Stimulated activated CD4-positive, alpha-beta T cell treated with anti-CD3 and anti-CD28 coated beads, Interleukin-2, amount 100 ng/mL, for 48 hours (primary cell): ENCODE results near the gene SRSF8.
"Not testable (repeated sequence)": the region's sequence is repeated elsewhere in the genome, so short reads cannot be mapped to it uniquely, and the experiment has no call there.

Experiments used
- DNase-seq, 2 donors: peaks; one replicate each; pipeline ENCODE4 v3.0.0-alpha.2; 2020

SRSF8 gene

DNA sequence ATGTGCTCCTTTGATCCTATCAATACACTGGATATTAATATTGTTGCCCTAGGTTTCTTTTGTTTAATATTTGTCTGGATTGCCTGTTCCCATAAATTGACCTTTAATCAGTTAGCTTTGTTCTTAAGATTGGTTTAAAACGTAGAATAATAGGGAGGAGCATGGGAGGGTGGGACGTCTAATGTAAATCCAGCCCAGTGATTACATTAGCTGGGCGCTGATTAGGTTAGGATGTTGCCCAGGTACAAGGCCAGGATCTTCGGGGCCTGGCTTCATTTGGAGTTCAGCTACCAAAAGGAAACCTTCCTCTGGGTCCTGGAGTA, at the start of gene SRSF8:
TSS of gene SRSF8 (plus strand) at position 204 of the 323 bp plus-strand sequence. CDS start 308 bp downstream, outside the sequence.
- DNase-seq, result no peak

- not testable (repeated sequence) for DNase-seq
Measured at GRCh38 chr11:95021468-95021867, 45.3 kb upstream of the SRSF8 start.

- DNase-seq, result no peak
Measured at GRCh38 chr11:95024958-95025357, 41.8 kb upstream of the SRSF8 start, which contains the start of gene KDM4E. TSS of gene KDM4E (plus strand) at chr11:95025258. CDS start at chr11:95025558, 300 bp downstream.

- not testable (repeated sequence) for DNase-seq
Measured at GRCh38 chr11:95025594-95025993, 41.1 kb upstream of the SRSF8 start.

DNA sequence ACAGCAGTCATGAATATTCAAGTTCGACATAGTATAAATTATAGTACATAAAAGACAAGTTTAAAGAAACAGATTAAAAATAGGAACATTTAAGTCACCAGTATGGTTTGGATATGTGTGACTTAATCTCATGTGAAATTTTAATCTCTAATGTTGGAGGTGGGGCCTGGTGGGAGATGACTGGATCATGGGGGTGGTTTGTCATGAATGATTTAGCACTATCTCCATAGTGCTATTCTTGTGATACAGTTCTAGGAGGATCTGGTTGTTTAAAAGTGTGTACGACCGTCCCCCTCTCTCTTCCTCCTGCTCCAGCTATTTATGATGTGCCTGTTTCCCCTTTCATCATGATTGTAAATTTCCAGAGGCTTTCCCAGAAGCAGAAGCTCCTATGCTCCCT, 38.4 kb upstream of the SRSF8 start:
- DNase-seq, result no peak

GRCh38 chr11:95033051-95033450, 33.7 kb upstream of the SRSF8 start:
- DNase-seq, result no peak

- no peak for DNase-seq
Measured at GRCh38 chr11:95035316-95035715, 31.4 kb upstream of the SRSF8 start.

DNA sequence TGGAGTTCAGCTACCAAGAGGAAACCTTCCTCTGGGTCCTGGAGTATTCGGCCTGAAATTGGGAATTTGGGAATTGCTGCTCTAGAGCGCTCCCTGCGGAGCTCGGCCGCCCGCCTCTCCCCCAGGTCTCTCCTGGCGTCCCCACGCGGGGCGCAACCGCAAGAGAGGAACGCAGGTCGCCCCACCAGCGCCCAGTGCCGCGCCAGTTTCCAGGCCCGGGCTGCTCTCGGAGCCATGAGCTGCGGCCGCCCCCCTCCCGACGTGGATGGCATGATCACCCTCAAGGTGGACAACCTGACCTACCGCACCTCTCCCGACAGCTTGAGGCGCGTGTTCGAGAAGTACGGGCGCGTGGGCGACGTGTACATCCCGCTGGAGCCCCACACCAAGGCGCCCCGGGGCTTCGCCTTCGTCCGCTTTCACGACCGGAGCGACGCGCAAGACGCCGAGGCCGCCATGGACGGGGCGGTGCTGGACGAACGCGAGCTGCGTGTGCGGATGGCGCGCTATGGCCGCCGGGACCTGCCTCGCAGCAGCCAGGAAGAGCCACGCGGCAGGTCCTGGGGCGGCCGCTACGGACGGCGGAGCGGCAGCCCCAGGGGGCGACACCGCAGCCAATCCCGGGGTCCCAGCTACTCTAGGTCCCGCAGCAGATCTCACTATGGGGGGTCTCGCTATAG, 29.2 kb upstream of the SRSF8 start:
- DNase-seq, result peak in 1 of 2 donors; percentile 6

DNA sequence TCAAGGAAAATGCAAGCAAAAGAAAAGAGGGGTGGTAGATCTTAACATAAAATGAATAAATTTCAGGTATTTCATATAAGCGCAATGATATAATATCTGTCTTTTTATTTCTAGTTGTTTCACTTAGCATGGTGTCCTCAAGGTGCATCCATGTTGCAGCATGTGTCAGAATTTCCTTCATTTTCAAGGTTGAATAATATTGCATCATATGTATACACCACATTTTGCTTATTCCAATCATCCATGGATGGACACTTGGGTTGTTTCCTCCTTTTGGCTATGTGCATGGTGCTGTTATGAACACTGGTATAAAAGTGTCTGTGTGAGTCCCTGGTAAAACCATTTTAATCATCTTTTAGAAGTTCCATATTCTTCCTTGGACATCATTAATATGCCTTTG, 24.5 kb upstream of the SRSF8 start:
- no peak for DNase-seq

GRCh38 chr11:95042906-95043305, 23.8 kb upstream of the SRSF8 start:
- DNase-seq, result no peak

DNA sequence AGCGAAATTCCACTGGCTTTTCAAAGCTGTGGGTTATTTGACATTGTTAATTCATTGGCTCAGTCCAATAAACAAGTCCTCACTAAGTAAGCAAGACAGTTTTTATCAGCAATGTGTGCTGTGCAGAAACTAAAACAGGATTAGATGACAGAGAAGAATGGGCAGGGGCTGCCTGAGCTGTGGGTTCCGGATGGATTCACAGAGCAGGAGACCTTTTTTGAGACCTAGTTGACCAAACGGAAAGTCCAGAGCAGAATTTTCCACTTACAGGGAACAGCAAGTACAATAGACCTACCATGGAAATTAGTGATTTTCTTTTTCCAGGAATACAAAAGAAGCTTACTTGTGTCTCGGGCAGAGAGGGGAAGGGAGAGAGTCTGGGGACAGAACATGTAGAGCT, 22.7 kb upstream of the SRSF8 start:
- no peak for DNase-seq

- DNase-seq, result no peak
Measured at GRCh38 chr11:95045812-95046211, 20.9 kb upstream of the SRSF8 start.

DNA sequence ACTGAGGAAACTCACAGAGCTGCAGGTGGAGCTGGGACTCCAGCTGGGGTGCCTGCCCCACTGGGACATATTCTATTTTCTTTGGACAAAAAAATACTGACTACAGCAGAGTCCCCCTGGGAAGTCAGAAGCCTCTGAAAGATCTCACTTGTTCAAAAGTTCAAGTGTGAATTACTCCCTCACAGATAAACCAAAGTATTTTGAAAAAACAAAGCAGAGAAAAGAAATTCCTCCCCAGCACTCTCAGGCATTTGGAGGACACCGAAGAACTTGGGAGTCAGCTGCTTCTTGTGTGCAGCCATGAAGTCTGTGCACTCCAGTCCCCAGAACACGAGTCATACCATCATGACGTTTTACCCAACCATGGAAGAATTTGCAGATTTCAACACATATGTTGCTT, 17.6 kb upstream of the SRSF8 start, which contains the start of gene KDM4F:
TSS of gene KDM4F (plus strand) at position 301 of the 400 bp plus-strand sequence.
- not testable (repeated sequence) for DNase-seq

DNA sequence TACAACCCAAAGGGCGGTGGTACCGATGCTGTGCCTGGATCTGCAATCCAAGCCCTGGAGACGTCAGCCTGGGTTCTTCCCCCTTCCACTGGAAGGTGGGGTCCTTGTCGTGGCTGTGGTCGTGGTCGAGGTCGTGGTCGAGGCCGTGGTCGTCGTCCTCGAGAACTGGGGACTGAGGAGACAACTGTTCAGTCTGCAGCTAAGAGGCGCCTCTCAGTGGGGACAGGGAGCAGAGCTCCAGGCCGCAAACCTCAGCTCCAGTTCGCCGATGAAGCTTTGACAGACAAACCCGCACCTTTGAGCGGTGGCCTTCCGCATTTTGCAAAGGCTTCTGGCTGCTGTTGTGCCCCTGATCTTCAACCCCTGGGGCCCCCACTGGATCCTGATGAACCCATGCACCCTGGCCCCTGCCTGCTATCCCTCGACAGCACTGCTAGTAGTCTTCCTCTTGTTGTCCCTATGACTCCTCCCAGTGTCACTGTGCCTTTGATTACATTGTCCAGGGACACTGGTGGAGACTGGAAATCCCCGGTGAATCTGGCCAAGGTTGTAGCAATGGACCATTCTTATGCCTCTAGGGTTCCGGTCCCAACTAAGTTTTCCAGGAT, 16.0 kb upstream of the SRSF8 start:
- no peak for DNase-seq

GRCh38 chr11:95054356-95054755, 12.4 kb upstream of the SRSF8 start:
- DNase-seq, result no peak

GRCh38 chr11:95055283-95055897, 11.3 kb upstream of the SRSF8 start:
- no peak for DNase-seq

- DNase-seq, result no peak
Measured at GRCh38 chr11:95057959-95058358, 8.8 kb upstream of the SRSF8 start.

DNA sequence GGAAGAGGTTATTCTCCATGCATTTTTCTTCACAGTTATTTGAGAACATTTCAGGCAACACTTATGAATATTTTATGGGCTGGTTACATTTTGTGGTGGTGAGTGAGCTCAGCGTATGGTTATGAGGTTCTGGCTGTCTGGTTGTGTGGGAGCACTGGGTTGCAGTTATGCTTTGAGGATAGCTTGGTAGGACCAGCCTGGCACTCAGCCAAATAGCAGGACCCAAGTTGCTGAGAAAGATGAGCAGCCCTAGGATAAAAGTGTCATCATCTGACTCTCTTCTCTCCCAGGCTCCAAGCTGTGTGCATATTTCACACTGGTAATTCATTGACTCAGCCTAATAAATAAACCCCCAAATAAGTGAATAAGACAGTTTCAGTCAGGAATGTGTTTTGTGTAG, 8.1 kb upstream of the SRSF8 start:
- no peak for DNase-seq

- DNase-seq, result no peak
Measured at GRCh38 chr11:95059046-95059445, 7.7 kb upstream of the SRSF8 start.

DNA sequence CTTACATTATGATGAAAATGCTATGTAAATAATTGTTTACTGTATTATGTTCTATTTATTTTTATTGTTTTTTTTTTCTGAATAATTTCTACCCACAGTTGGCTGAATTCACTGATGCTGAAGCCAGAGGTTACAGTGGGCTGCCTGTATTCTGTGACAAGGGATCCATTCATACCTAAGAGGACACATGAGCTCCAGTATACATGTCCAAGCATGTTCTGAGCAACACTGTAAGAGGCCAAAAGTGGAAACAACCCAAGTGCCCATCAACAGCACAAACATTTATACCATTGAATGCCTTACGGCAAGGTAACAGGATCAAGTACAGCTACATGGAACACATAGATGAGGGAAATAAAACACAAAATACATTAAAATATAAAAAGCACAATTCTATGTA, 1.4 kb upstream of the SRSF8 start:
- DNase-seq, result no peak

- peak; percentile 67 to 71 for DNase-seq
Measured at GRCh38 chr11:95067039-95067840, 521 bp downstream of the SRSF8 start.

- peak; percentile 36 to 43 for DNase-seq
Measured at GRCh38 chr11:95067841-95068219, 1.1 kb downstream of the SRSF8 start.

DNA sequence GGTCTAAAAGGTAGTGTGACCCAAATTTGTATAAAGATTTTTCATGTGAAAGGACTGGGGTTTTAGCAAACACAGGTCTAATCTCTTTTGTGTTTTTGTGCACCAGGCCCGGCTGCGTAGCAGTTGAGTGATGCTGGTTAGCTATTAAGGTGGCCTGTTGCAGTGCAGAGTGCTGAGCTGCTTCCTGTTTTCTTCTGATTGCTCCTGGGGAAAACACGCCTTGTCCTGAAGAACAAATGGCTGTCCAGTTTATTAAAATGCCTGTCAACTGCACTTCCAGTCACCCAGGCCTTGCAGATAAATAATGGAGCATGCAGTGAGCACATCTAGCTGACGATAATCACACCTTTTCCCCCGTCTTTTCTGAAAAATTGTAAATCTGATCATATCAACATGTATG, 1.8 kb downstream of the SRSF8 start:
- DNase-seq, result peak; percentile 44 to 50
